Neural cell (in vitro differentiated cells): ENCODE results near the gene LEP. TPM values are rescaled to one million over a fixed set of nuclear protein-coding genes. Genes with fewer than 3 reads are reported as not detected.

Experiments
- H2AFZ ChIP-seq: fragments of 200-600, 300-800 bp; sonication (generic), shearing (Covaris generic); 2 replicates; pipeline ENCODE4 v1.6.0; 2014; ENCODE audit warnings: low read depth, mild to moderate bottlenecking, antibody characterized with exemption, low read length, moderate library complexity
- H3F3A ChIP-seq: fragments of 200-600 bp; shearing (Covaris generic); 2 replicates; pipeline ENCODE4 v1.6.1; 2016; ENCODE audit warnings: mild to moderate bottlenecking, moderate library complexity, mixed read lengths, antibody characterized with exemption, low read length; ENCODE audit not compliant: insufficient read depth, poor library complexity, severe bottlenecking
- H3K27ac ChIP-seq: fragments of 200-600, 300-800 bp; sonication (generic), shearing (Covaris generic); 2 replicates; pipeline ENCODE4 v1.5.1; 2014; ENCODE audit warnings: mild to moderate bottlenecking, low read length, moderate library complexity
- H3K27me3 ChIP-seq: fragments of 300-800, 200-600 bp; sonication (generic), shearing (Covaris generic); 2 replicates; pipeline ENCODE4 v1.6.0; 2014; ENCODE audit warnings: mild to moderate bottlenecking, low read depth, low read length, moderate library complexity; ENCODE audit not compliant: insufficient read depth
- H3K36me3 ChIP-seq: fragments of 300-800, 200-600 bp; sonication (generic), shearing (Covaris generic); 2 replicates; pipeline ENCODE4 v1.5.1; 2014; ENCODE audit warnings: mild to moderate bottlenecking, antibody characterized with exemption, low read length, moderate library complexity; ENCODE audit not compliant: insufficient read depth
- H3K4me2 ChIP-seq: fragments of 300-800, 200-600 bp; sonication (generic), shearing (Covaris generic); 2 replicates; pipeline ENCODE4 v1.6.0; 2014; ENCODE audit warnings: mild to moderate bottlenecking, low read length
- H3K4me3 ChIP-seq: fragments of 300-800, 200-600 bp; sonication (generic), shearing (Covaris generic); 2 replicates; pipeline ENCODE4 v1.5.1; 2014; ENCODE audit warnings: mild to moderate bottlenecking, low read length, moderate library complexity
- H3K79me2 ChIP-seq: fragments of 200-600 bp; shearing (Covaris generic); replicated peaks from 2 replicates; pipeline ENCODE4 v1.6.0; 2014; ENCODE audit warnings: mild to moderate bottlenecking, low read length, moderate library complexity; ENCODE audit not compliant: insufficient read depth
- H3K9ac ChIP-seq: fragments of 300-800, 200-600 bp; sonication (generic), shearing (Covaris generic); 2 replicates; pipeline ENCODE4 v1.6.1; 2016; ENCODE audit warnings: mild to moderate bottlenecking, low read length, mixed read lengths
- H3K9me2 ChIP-seq: fragments of 200-600 bp; shearing (Covaris generic); 2 replicates; pipeline ENCODE4 v1.6.1; 2016; ENCODE audit warnings: mild to moderate bottlenecking, low read length, mixed read lengths; ENCODE audit not compliant: insufficient read depth
- H3K9me3 ChIP-seq: fragments of 200-600, 300-800 bp; sonication (generic), shearing (Covaris generic); 2 replicates; pipeline ENCODE4 v1.6.1; 2016; ENCODE audit warnings: mild to moderate bottlenecking, mixed run types, low read length, moderate library complexity, mixed read lengths
- H4K20me1 ChIP-seq: fragments of 200-600 bp; shearing (Covaris generic); 2 replicates; pipeline ENCODE4 v1.6.1; 2016; ENCODE audit warnings: mild to moderate bottlenecking, mixed run types; ENCODE audit not compliant: insufficient read depth
- CTCF ChIP-seq: fragments of 450-650 bp; IDR thresholded peaks from 2 replicates; pipeline ENCODE4 v1.5.1; 2014; ENCODE audit warnings: antibody characterized with exemption, mild to moderate bottlenecking, moderate library complexity; ENCODE audit not compliant: poor library complexity, severe bottlenecking
- EP300 ChIP-seq: fragments of 450-650 bp; conservative IDR thresholded peaks from 2 replicates; pipeline ENCODE4 v1.6.1; 2014; ENCODE audit warnings: antibody characterized with exemption, mild to moderate bottlenecking, moderate library complexity; ENCODE audit not compliant: poor library complexity, severe bottlenecking
- EZH2 ChIP-seq: fragments of 200-600, 300-800 bp; shearing (Covaris generic), sonication (generic); IDR thresholded peaks from 2 replicates; pipeline ENCODE4 v1.6.1; 2014; ENCODE audit warnings: antibody characterized with exemption, low read length, borderline replicate concordance, mild to moderate bottlenecking; ENCODE audit not compliant: insufficient read depth, poor library complexity, severe bottlenecking
- POLR2AphosphoS5 ChIP-seq: IDR thresholded peaks from 2 replicates; pipeline ENCODE4 v1.6.1; 2012
- RAD21 ChIP-seq: fragments of 450-650 bp; conservative IDR thresholded peaks from 2 replicates; pipeline ENCODE4 v1.6.1; 2014; ENCODE audit warnings: antibody characterized with exemption, mild to moderate bottlenecking, moderate library complexity
- REST ChIP-seq: IDR thresholded peaks from 2 replicates; pipeline ENCODE4 v1.6.1; 2012; ENCODE audit warnings: borderline replicate concordance
- SMC3 ChIP-seq: fragments of 450-650 bp; conservative IDR thresholded peaks from 2 replicates; pipeline ENCODE4 v1.6.1; 2014; ENCODE audit warnings: antibody characterized with exemption, mild to moderate bottlenecking, moderate library complexity; ENCODE audit not compliant: poor library complexity
- TAF1 ChIP-seq: IDR thresholded peaks from 2 replicates; pipeline ENCODE4 v1.6.1; 2012; ENCODE audit warnings: low read depth
- polyA plus RNA-seq: library from polyadenylated mRNA; depleted of rRNA; stranded (reverse); fragments of >200 nt; gene quantifications from 2 replicates; pipeline ENCODE4 v1.2.3, GENCODE V29; 2014

LEP gene
- polyA plus RNA-seq, 1 donor from 2014 or later: not detected

- Histone ChIP-seq H3F3A (no peaks in the 10 kb centered on the region), H3K4me2 (no peak overlapping the region), H2AFZ (no peak overlapping the region), H3K9me3 (no peaks in the 10 kb centered on the region), H3K9me2 (no peaks in the 10 kb centered on the region), H3K79me2 (no peaks in the 10 kb centered on the region), H3K36me3 (no peaks in the 10 kb centered on the region), H3K27me3 (no peaks in the 10 kb centered on the region), H3K27ac (no peak overlapping the region), H3K4me3 (no peak overlapping the region), H4K20me1 (no peaks in the 10 kb centered on the region), H3K9ac (no peak overlapping the region)
- TF ChIP-seq TAF1: no peak
- TF ChIP-seq RAD21: no peak
- TF ChIP-seq SMC3: no peak
- no peak for TF ChIP-seq EP300
- no peak for TF ChIP-seq REST
- no peak for TF ChIP-seq EZH2
- TF ChIP-seq CTCF: no peak
- no peak for TF ChIP-seq POLR2AphosphoS5
Measured at GRCh38 chr7:128219636-128220035, 21.4 kb upstream of the LEP start.

GRCh38 chr7:128221929-128222403, 19.1 kb upstream of the LEP start:
- Histone ChIP-seq H3K9me2 (no peaks in the 10 kb centered on the region), H3K4me2 (no peak overlapping the region)

More at GRCh38 chr7:128221929-128222403, 19.1 kb upstream of the LEP start:
- Histone ChIP-seq H3K27ac (no peak overlapping the region), H3K27me3 (no peaks in the 10 kb centered on the region), H3K4me3 (no peak overlapping the region), H4K20me1 (no peaks in the 10 kb centered on the region), H3F3A (no peaks in the 10 kb centered on the region), H2AFZ (no peak overlapping the region), H3K36me3 (no peaks in the 10 kb centered on the region), H3K9me3 (no peaks in the 10 kb centered on the region), H3K9ac (no peak overlapping the region), H3K79me2 (no peaks in the 10 kb centered on the region)
- TF ChIP-seq CTCF (no peak), RAD21 (no peak), POLR2AphosphoS5 (no peak), REST (no peak)
